K562 (cell line): ENCODE measurements around the gene TEX14. TPM values are rescaled to one million over a fixed set of nuclear protein-coding genes. Genes with fewer than 3 reads are reported as not detected.

Experiments
- ATAC-seq: fragments of 200-7000 bp; cut with Tn5 transposase; 3 replicates; pipeline ENCODE4 v1.9.1; 2020; ENCODE audit warnings: moderate library complexity
- BruUV-seq: library from RNA; stranded (reverse); fragments of 400-500 nt; replicated peaks from 2 replicates; lab custom pipeline; 2021; lab: Mats Ljungman, UMichigan
- CTCF ChIA-PET: fragments of 300-600 bp; formaldehyde crosslinking; extraction: SDS; loops from one replicate; lab custom pipeline; 2021; ENCODE audit warnings: low intra/inter-chr PET ratio; lab: Yijun Ruan, JAX
- POLR2A ChIA-PET: fragments of 300-600, 350-650 bp; sonication (Branson Sonifier 250); formaldehyde crosslinking; extraction: SDS; loops from one replicate; lab custom pipeline; 2021; ENCODE audit warnings: antibody characterized with exemption, inconsistent platforms; lab: Yijun Ruan, JAX
- DNase-seq, 4 experiments: peaks; one replicate each; pipeline versions ENCODE4 v3.0.0 to v3.0.0-alpha.2; 2011 to 2018; ENCODE audit warnings: low spot score in 3 of 4, mixed read lengths in 3 of 4; ENCODE audit errors: extremely low read depth in 1 of 4
- FAIRE-seq: peaks from 2 replicates; lab custom pipeline; 2011; peaks lifted over from hg19 to GRCh38; lab: Jason Lieb, UNC
- H2AFZ ChIP-seq: 2 replicates; pipeline ENCODE4 v1.6.0; 2011; ENCODE audit warnings: low read depth, low read length, control low read depth, inconsistent platforms
- H3K27ac ChIP-seq: fragments of 200-600 bp; 3 replicates; pipeline ENCODE4 v1.8.0; 2011; ENCODE audit warnings: low read depth, mild to moderate bottlenecking, control low read depth, inconsistent platforms, low read length, moderate library complexity, mixed read lengths; ENCODE audit errors: extremely low read depth
- H3K27me3 ChIP-seq, 2 experiments: fragments of 300-600 bp in 1 of 2; 2 replicates in 1 of 2; 3 replicates in 1 of 2; pipeline versions ENCODE4 v1.6.0 to v1.8.0; 2011; ENCODE audit warnings: inconsistent platforms in 2 of 2, low read length in 2 of 2, mild to moderate bottlenecking in 1 of 2, mixed read lengths in 1 of 2, moderate library complexity in 1 of 2; ENCODE audit not compliant: control insufficient read depth in 2 of 2, insufficient read depth in 2 of 2
- H3K36me3 ChIP-seq: fragments of 300-600 bp; 3 replicates; pipeline ENCODE4 v1.8.0; 2011; ENCODE audit warnings: mild to moderate bottlenecking, low read length, inconsistent platforms; ENCODE audit not compliant: control insufficient read depth, insufficient read depth
- H3K4me1 ChIP-seq, 2 experiments: fragments of 200-600 bp in 1 of 2; replicated peaks in 1 of 2; 2 replicates in 1 of 2; 3 replicates in 1 of 2; pipeline versions ENCODE4 v1.5.1 to v1.8.0; 2011; ENCODE audit warnings: inconsistent platforms in 2 of 2, low read length in 2 of 2, mild to moderate bottlenecking in 1 of 2, mixed read lengths in 1 of 2, moderate library complexity in 1 of 2; ENCODE audit not compliant: control insufficient read depth in 2 of 2, insufficient read depth in 2 of 2
- H3K4me2 ChIP-seq: 2 replicates; pipeline ENCODE4 v1.6.1; 2011; ENCODE audit warnings: low read length, control low read depth, inconsistent platforms, mixed read lengths; ENCODE audit not compliant: insufficient read depth
- H3K4me3 ChIP-seq: fragments of 200-600 bp; sonication (generic), shearing (Covaris generic); 2 replicates; pipeline ENCODE4 v1.5.1; 2016; ENCODE audit warnings: control low read depth, inconsistent platforms
- H3K79me2 ChIP-seq: fragments of 200-600 bp; 3 replicates; pipeline ENCODE4 v1.8.0; 2011; ENCODE audit warnings: low read length, inconsistent platforms; ENCODE audit not compliant: control insufficient read depth, insufficient read depth
- H3K9ac ChIP-seq, 2 experiments: 2 replicates each; pipeline versions ENCODE4 v1.6.0 to v1.6.1; 2011; ENCODE audit warnings: low read depth in 2 of 2, low read length in 2 of 2, control low read depth in 1 of 2, inconsistent platforms in 1 of 2, mild to moderate bottlenecking in 1 of 2, mixed read lengths in 1 of 2; ENCODE audit not compliant: insufficient read depth in 1 of 2
- H3K9me1 ChIP-seq: one replicate; pipeline ENCODE4 v1.6.0; 2011; ENCODE audit warnings: inconsistent platforms, mild to moderate bottlenecking, low read length, moderate library complexity; ENCODE audit not compliant: control insufficient read depth, insufficient read depth
- H3K9me3 ChIP-seq: replicated peaks from 2 replicates; pipeline ENCODE4 v1.5.1; 2011; ENCODE audit warnings: low read depth, low read length, inconsistent platforms; ENCODE audit not compliant: control insufficient read depth, insufficient read depth
- H4K20me1 ChIP-seq: replicated peaks from 2 replicates; pipeline ENCODE4 v1.6.1; 2011; ENCODE audit warnings: low read length, inconsistent platforms, mixed read lengths; ENCODE audit not compliant: control insufficient read depth, insufficient read depth
- CC2D1A ChIP-seq: fragments of 450-650 bp; IDR thresholded peaks from 2 replicates; pipeline ENCODE4 v1.6.1; 2017; ENCODE audit warnings: mild to moderate bottlenecking
- CEBPG ChIP-seq, 3 experiments: fragments of 200-800 bp in 1 of 3; sonication (Bioruptor generic) in 1 of 3; sonication (generic) in 1 of 3; formaldehyde crosslinking in 1 of 3; IDR thresholded peaks in 2 of 3; conservative IDR thresholded peaks in 1 of 3; 2 replicates each; pipeline versions ENCODE4 v1.6.1 to v1.8.0; 2016 to 2022; ENCODE audit warnings: missing compliant biosample characterization in 2 of 3, missing genetic modification characterization in 2 of 3, mild to moderate bottlenecking in 1 of 3, missing genetic modification reagents in 1 of 3
- HMG20A ChIP-seq: fragments of 450-650 bp; formaldehyde crosslinking; conservative IDR thresholded peaks from 2 replicates; pipeline ENCODE4 v1.4.0; 2020; ENCODE audit warnings: mild to moderate bottlenecking, mixed read lengths
- POLR2H ChIP-seq: IDR thresholded peaks from 2 replicates; pipeline ENCODE4 v1.6.1; 2016; ENCODE audit warnings: missing genetic modification characterization, low read depth, mild to moderate bottlenecking, control low read depth, missing compliant biosample characterization, moderate library complexity
- WGBS: fragments of 100-300 bp; shearing (Covaris generic); methylation state at CpG from one replicate; pipeline ENCODE4 v1.1.6; 2016; ENCODE audit warnings: low coverage, mixed read lengths; ENCODE audit not compliant: insufficient coverage; ENCODE audit errors: missing lambda C conversion rate; 5-methylcytosine and 5-hydroxymethylcytosine counted together
- in situ Hi-C: fragments of 300-500 bp; cut with MboI; formaldehyde crosslinking; loops from 4 replicates; pipeline ENCODE4 v1.15.0; 2018; ENCODE audit warnings: inconsistent platforms, mixed read lengths
- intact Hi-C: fragments of 100-400 bp; cut with micrococcal nuclease; formaldehyde crosslinking; loops from 2 replicates; pipeline ENCODE4 v1.14.2; 2022
- polyA plus RNA-seq, 8 experiments: library from polyadenylated mRNA; depleted of rRNA in 4 of 8; stranded (reverse) in 5 of 8; unstranded in 3 of 8; fragments of >200 nt; fragmentation: Nextera tagmentation in 2 of 8; fragmentation: Illumina TruSeq in 1 of 8; extraction: Ambion mirVana in 2 of 8; extraction: Trizol in 1 of 8; gene quantifications; 2 replicates each; pipeline versions ENCODE4 v1.2.1 to v1.2.3, GENCODE V29; 2011 to 2014; ENCODE audit warnings: inconsistent platforms in 1 of 8, missing spikeins in 1 of 8
- total RNA-seq, 7 experiments: library from RNA; depleted of rRNA in 6 of 7; stranded (reverse); fragments of >200 nt in 6 of 7; fragmentation: Illumina TruSeq in 2 of 7; extraction: Trizol in 2 of 7; gene quantifications; 2 replicates each; pipeline versions ENCODE4 v1.2.1 to v1.2.3, GENCODE V29; 2011 to 2021; ENCODE audit warnings: low replicate concordance in 1 of 7
- TF ChIP-seq, protein P1 (sequence below), 2 experiments: IDR thresholded peaks; 2 replicates each; pipeline ENCODE4 v1.6.1; 2012; ENCODE audit warnings: improper control_type of control experiment in 2 of 2, low read depth in 2 of 2, low read length in 2 of 2, borderline replicate concordance in 1 of 2
- TF ChIP-seq, protein P2 (sequence below), 2 experiments: fragments of 450-650 bp in 1 of 2; sonication (generic) in 1 of 2; formaldehyde crosslinking in 1 of 2; IDR thresholded peaks in 1 of 2; conservative IDR thresholded peaks in 1 of 2; 2 replicates each; pipeline versions ENCODE4 v1.6.1 to v1.8.1; 2016 to 2023; ENCODE audit warnings: mild to moderate bottlenecking in 2 of 2, moderate library complexity in 2 of 2, inconsistent platforms in 1 of 2, missing genetic modification reagents in 1 of 2
- TF ChIP-seq, protein P3 (sequence below), 3 experiments: fragments of 200-800 bp in 1 of 3; fragments of 250-450 bp in 1 of 3; fragments of 450-650 bp in 1 of 3; sonication (Bioruptor Pico) in 1 of 3; sonication (Bioruptor generic) in 1 of 3; formaldehyde crosslinking in 1 of 3; IDR thresholded peaks; 2 replicates each; pipeline versions ENCODE4 v1.6.1 to v1.8.0; 2016 to 2022; ENCODE audit warnings: mild to moderate bottlenecking in 2 of 3, missing genetic modification characterization in 2 of 3, missing compliant biosample characterization in 1 of 3, moderate library complexity in 1 of 3

The TEX14 gene
- total and polyA plus RNA-seq, 9 of the 15 experiments (the other 6 are each of a cell fraction or from before 2014, with no cell fraction given) = 0.05 to 0.12 (median 0.09) TPM; not detected in 1

DNA sequence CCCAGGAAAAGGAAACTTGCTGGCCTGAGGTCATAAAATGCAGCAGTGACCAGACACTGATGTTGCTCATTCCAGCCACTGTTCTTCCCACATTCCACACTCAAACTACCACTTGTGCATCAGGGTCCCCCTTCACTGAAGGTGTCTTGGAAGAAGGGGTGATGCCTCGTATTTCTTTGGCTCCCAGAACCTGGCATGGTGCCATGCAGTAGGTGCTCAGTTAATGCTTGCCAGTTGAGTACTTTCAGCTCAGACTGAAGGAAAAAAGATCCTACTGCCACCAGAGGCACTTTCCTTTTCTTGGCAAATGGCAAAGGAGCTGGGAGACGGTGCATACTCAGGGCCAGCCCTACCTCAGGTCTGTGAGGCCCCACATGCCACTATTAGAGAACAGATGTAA is 73.5 kb downstream of the TEX14 start (continued):
- TF ChIP-seq, protein P1, sequence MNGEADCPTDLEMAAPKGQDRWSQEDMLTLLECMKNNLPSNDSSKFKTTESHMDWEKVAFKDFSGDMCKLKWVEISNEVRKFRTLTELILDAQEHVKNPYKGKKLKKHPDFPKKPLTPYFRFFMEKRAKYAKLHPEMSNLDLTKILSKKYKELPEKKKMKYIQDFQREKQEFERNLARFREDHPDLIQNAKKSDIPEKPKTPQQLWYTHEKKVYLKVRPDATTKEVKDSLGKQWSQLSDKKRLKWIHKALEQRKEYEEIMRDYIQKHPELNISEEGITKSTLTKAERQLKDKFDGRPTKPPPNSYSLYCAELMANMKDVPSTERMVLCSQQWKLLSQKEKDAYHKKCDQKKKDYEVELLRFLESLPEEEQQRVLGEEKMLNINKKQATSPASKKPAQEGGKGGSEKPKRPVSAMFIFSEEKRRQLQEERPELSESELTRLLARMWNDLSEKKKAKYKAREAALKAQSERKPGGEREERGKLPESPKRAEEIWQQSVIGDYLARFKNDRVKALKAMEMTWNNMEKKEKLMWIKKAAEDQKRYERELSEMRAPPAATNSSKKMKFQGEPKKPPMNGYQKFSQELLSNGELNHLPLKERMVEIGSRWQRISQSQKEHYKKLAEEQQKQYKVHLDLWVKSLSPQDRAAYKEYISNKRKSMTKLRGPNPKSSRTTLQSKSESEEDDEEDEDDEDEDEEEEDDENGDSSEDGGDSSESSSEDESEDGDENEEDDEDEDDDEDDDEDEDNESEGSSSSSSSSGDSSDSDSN (IDR thresholded peaks at IDR 0.05; ENCODE audit: borderline replicate concordance in 1 of 2, low read depth in 2 of 2, low read length in 2 of 2) = no peak

DNA sequence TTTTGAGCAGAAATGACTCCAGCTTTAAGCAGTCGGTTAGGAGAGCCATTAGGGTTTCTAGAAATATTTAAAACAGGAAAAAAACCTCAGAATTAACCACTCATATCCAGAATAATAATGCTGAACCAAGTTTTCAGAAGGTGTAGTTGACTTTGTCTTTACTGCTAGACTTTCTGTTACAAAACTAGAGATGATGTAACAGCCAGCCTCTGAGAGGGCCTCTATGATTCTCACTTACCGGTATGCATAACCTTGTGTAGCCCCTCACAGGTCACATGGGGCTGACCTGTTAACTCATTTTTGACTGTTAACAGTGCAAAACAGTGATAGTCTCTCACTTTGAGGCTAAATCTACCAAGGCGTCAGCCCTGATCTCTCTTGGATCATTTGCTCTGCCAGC is 74.3 kb downstream of the TEX14 start:
- Histone ChIP-seq H3K9me3 (no peaks in the 10 kb centered on the region), H3K27ac (no peak overlapping the region), H3K9me1 (no peaks in the 10 kb centered on the region), H3K79me2 (no peaks in the 10 kb centered on the region), H3K36me3 (no peaks in the 10 kb centered on the region), H3K4me1 (peaks cover 5 to 17% of the 10 kb centered on the region in 2 experiments; a peak in 4 of 5 replicates), H4K20me1 (no peaks in the 10 kb centered on the region), H2AFZ (no peak overlapping the region), H3K4me2 (no peak overlapping the region), H3K9ac (no peak overlapping the region), H3K4me3 (no peak overlapping the region), H3K27me3 (peaks cover under 1 to 14% of the 10 kb centered on the region in 2 experiments; a peak in 3 of 5 replicates)
- DNase-seq = no peak
- WGBS = 32% methylated on average over 3 of the region's 3 CpGs
- ATAC-seq = no peak
- intact Hi-C loops = no loop called here
- no TSS peak for BruUV-seq
- no peak for TF ChIP-seq POLR2H (tag)
- TF ChIP-seq CEBPG (CRISPR knock-in tag; IDR thresholded peaks at IDR 0.05) = no peak
- peak in 1 of 2 experiments; percentile 57; a peak in 1 of 4 replicates for TF ChIP-seq CEBPG (tag; conservative IDR thresholded peaks at IDR 0.05 in 1 of 2, IDR thresholded peaks at IDR 0.05 in 1 of 2)
- TF ChIP-seq, protein P2, sequence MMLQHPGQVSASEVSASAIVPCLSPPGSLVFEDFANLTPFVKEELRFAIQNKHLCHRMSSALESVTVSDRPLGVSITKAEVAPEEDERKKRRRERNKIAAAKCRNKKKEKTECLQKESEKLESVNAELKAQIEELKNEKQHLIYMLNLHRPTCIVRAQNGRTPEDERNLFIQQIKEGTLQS (IDR thresholded peaks at IDR 0.05) = peak; percentile 39; the same call in 1 of the 2 replicates
- TF ChIP-seq, protein P2 (CRISPR knock-in tag; conservative IDR thresholded peaks at IDR 0.05) = no peak
- TF ChIP-seq, protein P3, sequence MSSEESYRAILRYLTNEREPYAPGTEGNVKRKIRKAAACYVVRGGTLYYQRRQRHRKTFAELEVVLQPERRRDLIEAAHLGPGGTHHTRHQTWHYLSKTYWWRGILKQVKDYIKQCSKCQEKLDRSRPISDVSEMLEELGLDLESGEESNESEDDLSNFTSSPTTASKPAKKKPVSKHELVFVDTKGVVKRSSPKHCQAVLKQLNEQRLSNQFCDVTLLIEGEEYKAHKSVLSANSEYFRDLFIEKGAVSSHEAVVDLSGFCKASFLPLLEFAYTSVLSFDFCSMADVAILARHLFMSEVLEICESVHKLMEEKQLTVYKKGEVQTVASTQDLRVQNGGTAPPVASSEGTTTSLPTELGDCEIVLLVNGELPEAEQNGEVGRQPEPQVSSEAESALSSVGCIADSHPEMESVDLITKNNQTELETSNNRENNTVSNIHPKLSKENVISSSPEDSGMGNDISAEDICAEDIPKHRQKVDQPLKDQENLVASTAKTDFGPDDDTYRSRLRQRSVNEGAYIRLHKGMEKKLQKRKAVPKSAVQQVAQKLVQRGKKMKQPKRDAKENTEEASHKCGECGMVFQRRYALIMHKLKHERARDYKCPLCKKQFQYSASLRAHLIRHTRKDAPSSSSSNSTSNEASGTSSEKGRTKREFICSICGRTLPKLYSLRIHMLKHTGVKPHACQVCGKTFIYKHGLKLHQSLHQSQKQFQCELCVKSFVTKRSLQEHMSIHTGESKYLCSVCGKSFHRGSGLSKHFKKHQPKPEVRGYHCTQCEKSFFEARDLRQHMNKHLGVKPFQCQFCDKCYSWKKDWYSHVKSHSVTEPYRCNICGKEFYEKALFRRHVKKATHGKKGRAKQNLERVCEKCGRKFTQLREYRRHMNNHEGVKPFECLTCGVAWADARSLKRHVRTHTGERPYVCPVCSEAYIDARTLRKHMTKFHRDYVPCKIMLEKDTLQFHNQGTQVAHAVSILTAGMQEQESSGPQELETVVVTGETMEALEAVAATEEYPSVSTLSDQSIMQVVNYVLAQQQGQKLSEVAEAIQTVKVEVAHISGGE (CRISPR knock-in tag; IDR thresholded peaks at IDR 0.05) = 0 out of 6 replicates have a peak, but pooled peaks of 1 of the 3 experiments have one; percentile 44
- no peak for TF ChIP-seq CC2D1A
- TF ChIP-seq HMG20A = no peak
- in situ Hi-C loops = no loop called here
- ChIA-PET CTCF (no interaction called here), POLR2A (interaction anchor here (19.4 kb wide), 1 partner anchor 11 kb away, joined by 303 read pairs; no protein-coding TSS in a partner anchor)
- FAIRE-seq = no peak
